ENCODE results near the gene OTOR.

GRCh38 chr20:16740365-16741072 lies 7.6 kb upstream of the OTOR start:
- TF ChIP-seq YY1 (IDR thresholded peaks at IDR 0.05; ENCODE audit: insufficient read depth, insufficient read length) = no peak
- no peak for TF ChIP-seq ZNF274 (IDR thresholded peaks at IDR 0.05; ENCODE audit: low read depth, low read length)
